ENCODE results near the gene CNTN4.

- TF ChIP-seq CTCF (IDR thresholded peaks at IDR 0.05) = no peak
- no peak for TF ChIP-seq POLR2A (IDR thresholded peaks at IDR 0.05)
Measured at GRCh38 chr3:2727610-2728318, 629.1 kb downstream of the CNTN4 start.

Measured in right lobe of liver (tissue), 4 donors.